Ectodermal cell (in vitro differentiated cells): ENCODE results near the gene MPZL3.

Source experiments
- H3K27ac ChIP-seq: 2 replicates; pipeline ENCODE4 v1.7.0; 2013; ENCODE audit warnings: mild to moderate bottlenecking, low read depth, low read length; ENCODE audit not compliant: insufficient read depth, poor library complexity, severe bottlenecking
- H3K27me3 ChIP-seq: 2 replicates; pipeline ENCODE4 v1.7.0; 2013; ENCODE audit warnings: mild to moderate bottlenecking, low read length; ENCODE audit not compliant: insufficient read depth, control insufficient read depth, poor library complexity, severe bottlenecking
- H3K36me3 ChIP-seq: one replicate; pipeline ENCODE4 v1.7.0; 2013; ENCODE audit warnings: low read length; ENCODE audit not compliant: control insufficient read depth, insufficient read depth
- H3K4me1 ChIP-seq: one replicate; pipeline ENCODE4 v1.7.0; 2013; ENCODE audit warnings: low read length; ENCODE audit not compliant: control insufficient read depth, insufficient read depth
- H3K4me3 ChIP-seq: 2 replicates; pipeline ENCODE4 v1.7.0; 2013; ENCODE audit warnings: low read depth, low read length, control low read depth; ENCODE audit not compliant: insufficient read depth
- H3K9me3 ChIP-seq: 2 replicates; pipeline ENCODE4 v1.7.0; 2013; ENCODE audit warnings: mild to moderate bottlenecking, low read length, moderate library complexity; ENCODE audit not compliant: control insufficient read depth
- WGBS, 2 experiments: methylation state at CpG; one replicate each; pipeline ENCODE4 v1.1.7; 2013; ENCODE audit warnings: missing lambda C conversion rate in 2 of 2; 5-methylcytosine and 5-hydroxymethylcytosine counted together

The MPZL3 gene

DNA sequence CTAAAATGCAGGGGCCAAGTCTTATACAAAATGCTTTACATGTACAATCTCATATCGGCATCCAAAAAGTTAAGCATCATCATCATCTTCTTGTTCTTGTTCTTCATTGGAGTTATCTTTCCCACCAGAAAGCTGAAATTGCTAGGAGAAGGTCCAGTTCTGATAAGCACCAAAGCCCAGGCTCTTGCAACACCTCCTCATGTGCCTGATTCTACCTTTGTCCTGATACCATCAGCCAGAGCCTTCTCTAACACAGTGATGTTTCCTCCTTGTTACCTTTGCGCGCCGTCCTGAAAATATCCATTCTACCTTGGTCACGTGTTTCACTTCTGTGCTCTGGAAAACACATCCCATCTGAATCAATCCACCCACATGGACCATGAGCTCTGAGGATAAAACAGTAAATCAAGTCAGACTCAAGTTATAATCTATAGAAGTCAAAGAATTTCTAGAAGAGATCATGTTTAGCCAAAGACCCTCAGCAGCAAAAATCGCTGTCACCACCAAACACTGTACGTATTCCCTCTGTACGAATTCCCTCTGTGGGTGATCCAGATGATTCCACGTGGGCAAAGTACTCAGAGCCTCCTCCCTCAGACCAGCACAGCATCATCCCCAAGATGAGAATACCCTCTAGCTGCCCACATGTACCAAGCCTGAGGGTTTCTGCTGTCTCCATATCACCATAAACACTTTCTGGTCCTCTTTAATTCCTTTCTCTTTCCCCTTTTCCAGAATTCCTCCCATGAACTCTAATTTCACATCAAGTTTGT is 46.4 kb downstream of the MPZL3 start:
- H3K27me3 ChIP-seq, result no peaks in the 10 kb centered on the region

DNA sequence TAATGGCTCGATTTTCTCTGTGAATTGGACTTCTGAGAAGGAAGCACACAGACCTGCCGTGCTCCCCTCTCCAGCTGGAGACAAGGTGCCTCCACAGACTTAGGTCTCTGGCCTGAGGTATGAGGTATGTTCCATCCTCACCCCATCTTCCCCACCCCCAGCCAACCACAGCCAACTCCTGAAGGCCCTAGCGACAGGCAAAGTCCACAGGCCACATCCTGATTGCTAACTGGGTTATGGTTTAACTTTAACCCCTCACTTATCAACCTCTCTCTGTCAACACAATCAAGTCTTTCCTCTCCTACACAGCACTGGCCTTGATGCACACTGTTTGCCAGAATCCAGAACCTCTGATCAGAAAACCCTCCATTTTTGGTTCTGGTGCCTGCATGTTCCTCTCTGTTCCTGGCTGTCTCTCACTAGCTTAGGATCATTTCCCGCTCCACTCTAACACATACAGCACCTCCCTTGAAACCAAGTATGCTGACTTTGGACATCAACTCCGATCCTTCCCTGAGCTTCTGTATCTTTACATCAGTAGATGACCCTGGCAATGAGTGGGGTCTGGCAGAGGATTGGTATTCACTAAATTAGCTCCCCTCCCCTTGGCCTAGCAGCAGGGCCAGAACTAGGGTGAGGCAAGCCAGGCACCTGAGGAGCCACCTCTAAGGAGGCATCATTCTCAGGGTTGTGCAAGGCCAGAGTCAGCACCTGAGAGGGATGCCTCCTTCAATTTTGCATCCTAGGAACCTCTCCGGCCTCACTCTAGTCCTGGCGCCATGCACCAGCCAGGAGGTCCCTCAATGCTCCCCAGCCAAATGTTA is 49.4 kb downstream of the MPZL3 start:
- Histone ChIP-seq H3K27ac (no peak overlapping the region), H3K27me3 (no peaks in the 10 kb centered on the region), H3K9me3 (no peaks in the 10 kb centered on the region), H3K4me1 (no peaks in the 10 kb centered on the region), H3K36me3 (no peaks in the 10 kb centered on the region), H3K4me3 (no peak overlapping the region)
- WGBS, 2 experiments, result 89 to 92% methylated on average over 7 of the region's 7 CpGs

More for the DNA sequence above, 46.4 kb downstream of the MPZL3 start:
- 88 to 94% methylated on average over 9 of the region's 9 CpGs for WGBS, 2 experiments
- Histone ChIP-seq H3K4me1 (peaks cover 7% of the 10 kb centered on the region), H3K4me3 (no peak overlapping the region), H3K9me3 (no peaks in the 10 kb centered on the region), H3K27ac (no peak overlapping the region), H3K36me3 (no peaks in the 10 kb centered on the region)

DNA sequence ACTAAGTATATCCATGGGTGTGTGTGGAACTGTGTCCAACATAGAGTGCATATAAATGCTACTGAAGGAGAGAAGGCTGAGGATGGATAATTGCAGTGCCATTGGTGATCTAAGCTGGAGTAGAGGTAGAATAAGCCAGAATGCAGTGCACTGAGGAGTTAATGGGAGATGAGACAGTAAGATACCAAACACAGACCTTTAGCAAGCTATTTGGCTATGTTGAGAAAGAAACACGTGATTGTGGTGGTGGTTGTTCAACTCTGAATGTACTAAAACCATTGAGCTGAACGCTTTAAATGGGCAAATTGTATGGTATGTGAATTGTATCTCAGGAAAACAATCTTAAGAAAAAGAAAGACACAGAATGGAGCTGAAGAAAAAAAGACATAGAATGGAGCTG is 50.2 kb downstream of the MPZL3 start:
- Histone ChIP-seq H3K4me3 (no peak overlapping the region), H3K27ac (no peak overlapping the region), H3K27me3 (no peaks in the 10 kb centered on the region), H3K36me3 (no peaks in the 10 kb centered on the region), H3K4me1 (no peaks in the 10 kb centered on the region), H3K9me3 (no peaks in the 10 kb centered on the region)
- WGBS, 2 experiments, result 90 to 92% methylated on average over 2 of the region's 2 CpGs

DNA sequence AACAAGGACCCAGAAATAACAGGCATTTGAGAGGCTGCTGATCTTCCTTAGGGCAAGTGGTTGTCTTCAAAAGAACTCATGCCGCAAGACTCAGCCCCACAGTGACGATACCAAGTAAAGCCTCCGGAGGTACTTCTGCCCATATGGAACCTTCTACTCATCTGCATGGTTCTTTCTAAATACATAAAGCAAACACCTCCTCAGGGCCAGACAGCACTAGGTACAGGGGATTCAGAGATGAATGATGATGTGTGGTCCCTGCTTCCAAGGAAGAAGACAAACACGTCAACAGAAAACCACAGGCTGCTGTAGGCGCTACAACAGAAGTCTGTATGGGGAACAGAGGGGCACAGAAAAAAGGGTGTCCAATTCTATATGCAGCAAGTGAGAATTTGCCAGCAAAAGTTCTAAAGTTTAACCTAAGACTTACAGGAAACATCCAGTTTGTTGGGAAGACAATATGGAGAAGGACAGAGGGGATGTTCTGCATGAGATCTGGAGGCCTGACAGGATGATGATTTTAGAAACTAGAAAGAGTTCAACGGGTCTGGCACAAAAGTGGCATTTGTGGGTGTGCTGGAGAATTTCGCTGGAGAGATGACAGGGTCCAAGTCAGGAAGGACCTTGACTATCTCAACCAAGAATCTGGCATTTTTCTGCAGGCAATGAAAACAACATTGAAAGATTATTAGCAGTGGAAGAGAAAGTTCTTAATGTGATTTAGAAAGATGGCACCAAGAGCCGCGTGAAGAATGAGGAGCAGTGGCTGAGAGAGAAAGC is 51.1 kb downstream of the MPZL3 start:
- H3K4me3 ChIP-seq, result no peak overlapping the region
- no peaks in the 10 kb centered on the region for H3K27me3 ChIP-seq
- no peaks in the 10 kb centered on the region for H3K9me3 ChIP-seq
- no peaks in the 10 kb centered on the region for H3K36me3 ChIP-seq
- 95 to 97% methylated on average over 9 of the region's 9 CpGs for WGBS, 2 experiments
- H3K27ac ChIP-seq, result no peak overlapping the region
- no peaks in the 10 kb centered on the region for H3K4me1 ChIP-seq

DNA sequence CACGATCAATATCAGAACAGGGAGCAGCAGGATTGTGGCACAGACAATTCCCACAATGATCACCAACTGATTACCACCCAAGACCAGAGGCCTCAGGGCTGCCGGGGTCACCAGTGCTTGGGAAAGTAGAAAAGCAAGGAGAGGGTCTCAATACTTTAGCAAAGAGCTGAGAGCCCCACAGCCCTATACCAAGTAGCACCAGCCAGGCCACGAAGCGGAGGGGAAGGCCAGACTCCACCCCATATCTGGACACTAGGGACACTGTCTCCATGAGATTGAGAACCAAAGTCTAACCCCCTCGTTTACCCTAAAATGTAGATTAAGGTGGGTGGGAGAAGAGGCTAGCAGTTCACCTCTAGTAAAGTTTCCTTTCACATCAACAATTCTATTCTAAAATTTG is 51.7 kb downstream of the MPZL3 start:
- no peak overlapping the region for H3K4me3 ChIP-seq
- no peak overlapping the region for H3K27ac ChIP-seq
- WGBS, 2 experiments, result 92% methylated on average over 4 of the region's 5 CpGs
- H3K36me3 ChIP-seq, result no peaks in the 10 kb centered on the region
- H3K9me3 ChIP-seq, result no peaks in the 10 kb centered on the region
- H3K27me3 ChIP-seq, result no peaks in the 10 kb centered on the region
- H3K4me1 ChIP-seq, result no peaks in the 10 kb centered on the region

DNA sequence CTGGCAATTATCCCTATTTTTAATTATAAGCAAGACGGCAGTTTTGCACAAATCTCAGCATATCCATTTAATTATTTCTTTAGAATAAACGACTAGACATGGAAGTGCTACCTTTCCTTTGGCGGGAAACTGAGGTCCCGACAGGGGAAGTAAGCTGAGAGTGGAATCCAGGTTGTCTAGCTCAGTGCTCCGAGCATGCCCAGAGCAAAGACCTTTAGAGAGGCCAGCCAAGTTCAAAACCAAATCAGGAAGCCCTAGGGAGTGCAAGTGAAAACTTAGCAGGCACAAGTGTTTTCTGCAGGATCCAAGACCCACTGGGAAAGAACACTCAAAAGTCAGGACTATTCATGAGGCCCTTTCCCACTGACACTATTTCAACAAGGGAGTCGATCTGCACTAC is 53.0 kb downstream of the MPZL3 start:
- no peaks in the 10 kb centered on the region for H3K27me3 ChIP-seq
- H3K4me3 ChIP-seq, result no peak overlapping the region
- no peaks in the 10 kb centered on the region for H3K9me3 ChIP-seq
- no peaks in the 10 kb centered on the region for H3K36me3 ChIP-seq
- no peaks in the 10 kb centered on the region for H3K4me1 ChIP-seq
- 89 to 95% methylated on average over 6 of the region's 6 CpGs for WGBS, 2 experiments
- H3K27ac ChIP-seq, result no peak overlapping the region

DNA sequence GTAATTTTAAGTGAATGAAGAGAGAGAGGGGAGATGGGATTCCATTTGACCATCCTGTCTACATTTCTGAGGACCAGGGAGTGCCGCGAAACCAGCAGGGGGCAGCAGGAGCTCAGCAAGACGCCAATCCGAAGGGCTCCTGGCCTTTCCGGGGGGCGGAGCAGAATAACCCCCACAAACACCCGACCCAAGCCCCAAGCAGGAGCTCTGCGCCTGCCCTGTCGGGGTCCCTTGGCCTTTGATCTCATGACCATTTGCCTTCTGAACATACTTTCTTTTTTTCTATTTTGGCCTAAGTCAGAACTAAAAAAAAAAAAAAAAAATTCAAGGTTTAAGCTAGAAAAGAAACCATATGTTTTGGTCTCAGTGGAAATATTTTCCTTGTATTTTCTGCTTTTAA is 53.8 kb downstream of the MPZL3 start:
- H3K36me3 ChIP-seq, result no peaks in the 10 kb centered on the region
- no peaks in the 10 kb centered on the region for H3K9me3 ChIP-seq
- no peak overlapping the region for H3K4me3 ChIP-seq
- no peaks in the 10 kb centered on the region for H3K4me1 ChIP-seq
- no peaks in the 10 kb centered on the region for H3K27me3 ChIP-seq
- H3K27ac ChIP-seq, result no peak overlapping the region
- 5% methylated on average over 8 of the region's 9 CpGs for WGBS, 2 experiments

DNA sequence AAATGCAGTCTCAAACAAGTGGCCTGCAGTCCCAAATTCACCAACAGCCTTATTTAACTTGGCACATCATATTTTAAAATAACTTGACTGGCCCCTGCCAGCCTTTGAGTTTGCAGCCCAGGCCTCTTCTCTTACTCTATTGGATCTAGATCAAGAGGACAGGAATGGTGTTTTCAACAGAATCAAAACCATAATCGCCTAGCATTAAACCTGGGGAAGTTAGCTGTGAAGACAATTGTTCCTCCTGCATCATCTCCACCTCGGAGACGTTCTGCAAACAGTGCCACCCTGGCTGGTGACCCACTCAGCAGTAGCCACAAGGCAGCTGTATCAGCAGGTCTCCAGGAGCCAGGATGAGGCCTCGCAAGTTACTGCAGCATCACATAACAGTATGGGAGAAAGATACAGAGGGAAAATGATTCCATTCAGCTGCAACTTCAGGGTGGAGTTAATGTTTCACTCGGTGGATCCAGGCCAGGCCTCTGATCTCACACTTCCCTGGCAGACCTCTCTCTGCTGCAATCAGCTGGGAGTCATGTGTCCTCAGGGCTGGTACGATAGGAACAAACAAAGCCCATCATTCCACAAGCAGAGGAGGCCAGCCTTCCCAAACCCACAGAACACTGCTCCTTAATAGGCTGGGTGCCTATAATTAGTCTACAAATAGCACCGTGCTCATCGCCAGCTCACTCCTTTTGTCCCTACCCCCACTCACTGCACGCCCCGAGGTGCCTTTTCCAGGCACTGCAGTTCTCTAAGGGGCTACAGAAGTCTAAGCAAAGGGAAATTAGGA is 57.1 kb downstream of the MPZL3 start:
- Histone ChIP-seq H3K27ac (no peak overlapping the region), H3K27me3 (no peaks in the 10 kb centered on the region), H3K9me3 (no peaks in the 10 kb centered on the region), H3K4me3 (no peak overlapping the region), H3K36me3 (no peaks in the 10 kb centered on the region), H3K4me1 (no peaks in the 10 kb centered on the region)
- 71 to 78% methylated on average over 10 of the region's 10 CpGs for WGBS, 2 experiments

DNA sequence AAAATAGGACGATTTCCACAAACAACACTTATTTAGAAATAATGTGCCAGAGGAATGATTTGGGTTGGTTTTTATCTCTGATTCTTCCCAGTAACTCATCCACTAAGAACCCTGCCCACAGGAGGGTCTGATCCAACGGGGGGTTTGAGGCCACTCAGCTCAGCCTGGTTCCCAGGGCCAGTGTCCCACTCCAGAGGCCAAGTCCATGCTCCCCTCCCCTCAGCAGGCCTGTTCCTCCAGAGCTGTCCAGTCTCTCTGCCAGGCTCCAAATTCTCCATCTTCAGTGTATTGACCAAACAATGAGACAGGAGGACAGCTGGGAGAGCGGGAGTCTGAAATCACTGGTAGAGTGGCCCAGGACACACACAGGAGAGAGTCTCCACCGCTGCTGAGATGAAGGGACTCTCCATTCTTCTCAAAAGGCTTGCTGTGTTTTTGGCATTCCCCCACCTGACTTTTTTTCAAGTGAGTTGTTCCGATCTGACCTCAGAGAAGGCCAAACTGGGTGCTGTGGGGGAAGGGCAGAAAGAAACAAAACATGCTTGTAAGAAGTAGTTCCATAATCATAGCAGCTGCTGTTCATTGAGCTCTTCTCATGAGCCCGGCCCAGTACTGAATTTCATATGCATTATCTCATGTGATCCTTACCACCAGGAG is 58.1 kb downstream of the MPZL3 start:
- Histone ChIP-seq H3K4me1 (no peaks in the 10 kb centered on the region), H3K36me3 (no peaks in the 10 kb centered on the region), H3K27me3 (no peaks in the 10 kb centered on the region), H3K27ac (no peak overlapping the region), H3K4me3 (no peak overlapping the region), H3K9me3 (no peaks in the 10 kb centered on the region)
- 90 to 91% methylated on average over 5 to 6 of the region's 6 CpGs for WGBS, 2 experiments
